ENCODE data around the gene LIMCH1.

- no peak for TF ChIP-seq CTCF (IDR thresholded peaks at IDR 0.05)
- no peak for TF ChIP-seq SIN3A (IDR thresholded peaks at IDR 0.05; ENCODE audit: borderline replicate concordance, low read depth, low read length)
- no peak for TF ChIP-seq NRF1 (IDR thresholded peaks at IDR 0.05; ENCODE audit: low read depth, low read length)
- no peak for TF ChIP-seq POLR2AphosphoS5 (IDR thresholded peaks at IDR 0.05; ENCODE audit: low read depth, low read length)
- TF ChIP-seq RAD21 (IDR thresholded peaks at IDR 0.05; ENCODE audit: low read length) = no peak
- TF ChIP-seq GATA2 (CRISPR knock-in tag; IDR thresholded peaks at IDR 0.05) = no peak
- TF ChIP-seq NFIC (IDR thresholded peaks at IDR 0.05; ENCODE audit: borderline replicate concordance) = no peak
- no peak for TF ChIP-seq CHD2 (IDR thresholded peaks at IDR 0.05; ENCODE audit: low read length, partially characterized antibody)
- TF ChIP-seq, protein P1, sequence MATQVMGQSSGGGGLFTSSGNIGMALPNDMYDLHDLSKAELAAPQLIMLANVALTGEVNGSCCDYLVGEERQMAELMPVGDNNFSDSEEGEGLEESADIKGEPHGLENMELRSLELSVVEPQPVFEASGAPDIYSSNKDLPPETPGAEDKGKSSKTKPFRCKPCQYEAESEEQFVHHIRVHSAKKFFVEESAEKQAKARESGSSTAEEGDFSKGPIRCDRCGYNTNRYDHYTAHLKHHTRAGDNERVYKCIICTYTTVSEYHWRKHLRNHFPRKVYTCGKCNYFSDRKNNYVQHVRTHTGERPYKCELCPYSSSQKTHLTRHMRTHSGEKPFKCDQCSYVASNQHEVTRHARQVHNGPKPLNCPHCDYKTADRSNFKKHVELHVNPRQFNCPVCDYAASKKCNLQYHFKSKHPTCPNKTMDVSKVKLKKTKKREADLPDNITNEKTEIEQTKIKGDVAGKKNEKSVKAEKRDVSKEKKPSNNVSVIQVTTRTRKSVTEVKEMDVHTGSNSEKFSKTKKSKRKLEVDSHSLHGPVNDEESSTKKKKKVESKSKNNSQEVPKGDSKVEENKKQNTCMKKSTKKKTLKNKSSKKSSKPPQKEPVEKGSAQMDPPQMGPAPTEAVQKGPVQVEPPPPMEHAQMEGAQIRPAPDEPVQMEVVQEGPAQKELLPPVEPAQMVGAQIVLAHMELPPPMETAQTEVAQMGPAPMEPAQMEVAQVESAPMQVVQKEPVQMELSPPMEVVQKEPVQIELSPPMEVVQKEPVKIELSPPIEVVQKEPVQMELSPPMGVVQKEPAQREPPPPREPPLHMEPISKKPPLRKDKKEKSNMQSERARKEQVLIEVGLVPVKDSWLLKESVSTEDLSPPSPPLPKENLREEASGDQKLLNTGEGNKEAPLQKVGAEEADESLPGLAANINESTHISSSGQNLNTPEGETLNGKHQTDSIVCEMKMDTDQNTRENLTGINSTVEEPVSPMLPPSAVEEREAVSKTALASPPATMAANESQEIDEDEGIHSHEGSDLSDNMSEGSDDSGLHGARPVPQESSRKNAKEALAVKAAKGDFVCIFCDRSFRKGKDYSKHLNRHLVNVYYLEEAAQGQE (IDR thresholded peaks at IDR 0.05; ENCODE audit: low read depth, low read length) = no peak
- no peak for TF ChIP-seq ZBTB33 (IDR thresholded peaks at IDR 0.05; ENCODE audit: borderline replicate concordance, low read depth)
- TF ChIP-seq MXI1 (IDR thresholded peaks at IDR 0.05; ENCODE audit: low read depth, low read length) = no peak
- TF ChIP-seq GABPA (IDR thresholded peaks at IDR 0.05; ENCODE audit: low read depth) = no peak
- no peak for TF ChIP-seq FOSL2 (IDR thresholded peaks at IDR 0.05; ENCODE audit: borderline replicate concordance, low read depth)
These were observed 193.7 kb downstream of the LIMCH1 start for GRCh38 chr4:41731569-41732126.
